ENCODE measurements around the gene MYOM1.

The MYOM1 gene

DNA sequence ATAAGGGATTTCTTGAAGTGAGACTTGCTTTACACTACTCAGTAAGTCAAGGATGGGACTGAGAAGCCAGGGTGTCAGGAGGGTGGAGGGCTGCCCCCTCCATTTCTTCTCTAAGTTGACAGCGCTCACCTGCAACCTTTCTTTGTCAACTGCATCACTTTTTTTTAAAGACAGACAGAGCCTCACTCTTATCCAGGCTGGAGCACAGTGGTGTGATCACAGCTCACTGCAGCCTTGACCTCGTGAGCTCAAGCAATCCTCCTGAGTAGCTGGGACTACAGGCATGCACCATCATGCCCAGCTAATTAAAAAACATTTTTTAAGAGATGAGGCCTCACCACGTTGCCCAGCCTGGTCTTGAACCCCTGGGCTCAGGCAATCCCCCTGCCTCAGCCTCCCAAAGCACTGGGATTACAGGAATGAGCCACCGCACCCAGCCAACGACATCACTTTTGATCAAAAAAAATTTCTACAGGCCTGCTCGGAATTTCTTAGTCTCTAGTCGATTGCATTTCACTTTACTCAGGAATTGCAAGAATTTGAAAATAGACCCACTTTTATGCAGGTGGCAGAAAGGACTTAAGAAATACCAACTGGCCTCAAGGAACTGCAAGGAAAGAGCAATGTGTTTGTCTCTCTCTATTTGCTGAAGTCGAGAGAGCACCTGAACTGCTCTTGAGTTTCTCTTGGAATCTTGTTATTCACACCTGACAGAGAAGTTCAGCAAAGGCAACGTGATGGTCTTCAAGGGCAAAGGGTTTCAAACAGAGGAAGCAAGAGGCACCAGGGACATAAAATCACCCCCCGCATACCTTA is 101.4 kb downstream of the MYOM1 start:
- DNase-seq (ENCODE audit: low spot score), result no peak

DNA sequence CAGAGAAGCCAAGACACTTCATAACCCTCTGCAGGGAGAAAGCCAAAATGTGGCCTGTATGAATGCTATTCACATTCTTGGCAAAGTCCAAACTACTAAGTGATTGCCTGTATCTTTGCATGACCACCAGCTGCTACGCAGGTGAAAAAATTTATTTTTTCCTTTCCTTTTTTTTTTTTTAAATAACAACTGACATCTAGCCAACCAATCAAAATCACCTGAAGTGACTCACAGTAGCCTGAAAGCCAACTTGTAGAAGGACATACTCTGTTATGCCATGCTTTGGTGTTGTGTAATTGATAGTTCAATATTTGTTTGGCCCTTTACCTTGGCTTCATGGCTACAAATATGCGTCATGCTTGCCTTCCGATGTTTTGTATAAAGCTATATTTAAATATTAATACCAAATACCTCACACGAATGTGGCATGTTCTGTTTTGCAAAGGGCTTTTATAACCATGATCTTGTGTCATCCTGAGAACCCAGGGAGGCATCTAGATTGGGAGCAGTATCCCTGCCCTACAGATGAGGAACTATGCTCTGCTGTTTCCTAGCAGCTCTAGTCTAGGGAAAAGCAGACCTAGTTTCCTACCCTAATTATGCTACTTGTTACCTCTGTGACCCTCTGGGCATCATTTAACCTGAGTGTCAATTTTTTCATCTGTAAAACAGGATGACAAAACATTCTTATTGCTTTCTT is 102.1 kb downstream of the MYOM1 start:
- DNase-seq (ENCODE audit: low spot score), result no peak

DNA sequence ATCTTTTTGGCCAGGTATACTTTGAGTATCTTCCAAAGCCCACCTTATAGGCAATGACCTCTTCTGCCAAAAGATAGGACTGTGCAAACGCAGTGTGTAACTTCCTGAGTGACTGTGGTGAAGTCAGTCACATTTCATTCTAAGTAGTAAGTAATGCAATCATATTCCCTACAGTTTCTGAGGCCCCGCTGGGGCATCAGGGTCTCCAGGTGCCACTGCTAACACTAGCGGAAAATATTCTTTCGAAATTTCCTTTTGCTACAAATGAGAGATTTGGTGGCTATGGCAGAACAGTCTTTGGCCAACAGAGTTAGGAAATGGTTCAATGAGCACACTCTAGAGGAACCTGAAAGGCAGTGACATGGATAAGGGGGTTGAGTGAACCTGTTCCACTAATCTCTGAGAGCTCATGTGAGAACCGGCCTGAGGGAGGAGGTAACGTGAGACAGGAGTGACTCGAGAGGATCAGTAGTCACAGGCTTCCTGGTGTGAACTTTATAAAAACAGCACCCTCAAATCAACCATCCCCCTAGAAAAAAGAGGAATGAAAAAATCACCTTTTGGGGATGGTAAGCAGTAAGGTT is 104.2 kb downstream of the MYOM1 start:
- no peak for DNase-seq (ENCODE audit: low spot score)

DNA sequence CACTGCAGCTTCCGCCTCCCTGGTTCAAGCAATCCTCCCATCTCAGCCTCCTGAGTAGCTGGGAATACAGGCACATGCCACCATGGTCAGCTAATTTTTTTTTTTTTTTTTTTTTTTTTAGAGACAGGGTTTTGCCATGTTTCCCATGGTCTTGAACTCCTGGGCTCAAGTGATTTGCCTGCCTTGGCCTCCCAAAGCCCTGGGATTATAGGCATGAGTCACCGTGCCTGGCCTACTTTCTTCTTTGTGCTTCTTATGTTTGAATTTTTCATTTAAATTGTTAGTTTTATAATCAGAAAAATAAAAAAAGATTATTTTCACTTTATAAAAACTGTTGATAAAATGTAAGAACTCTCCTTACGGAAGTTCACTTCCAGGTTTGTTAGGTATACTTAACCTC is 105.3 kb downstream of the MYOM1 start:
- DNase-seq (ENCODE audit: low spot score), result no peak

- no peak for DNase-seq (ENCODE audit: low spot score)
Measured at GRCh38 chr18:3114026-3114425, 105.7 kb downstream of the MYOM1 start.

- no peak for DNase-seq (ENCODE audit: low spot score)
Measured at GRCh38 chr18:3111523-3112240, 108.1 kb downstream of the MYOM1 start.

GRCh38 chr18:3110034-3110752 is 109.6 kb downstream of the MYOM1 start:
- DNase-seq (ENCODE audit: low spot score), result no peak

- DNase-seq (ENCODE audit: low spot score), result no peak
Measured at GRCh38 chr18:3107740-3108151, 112.0 kb downstream of the MYOM1 start.

DNA sequence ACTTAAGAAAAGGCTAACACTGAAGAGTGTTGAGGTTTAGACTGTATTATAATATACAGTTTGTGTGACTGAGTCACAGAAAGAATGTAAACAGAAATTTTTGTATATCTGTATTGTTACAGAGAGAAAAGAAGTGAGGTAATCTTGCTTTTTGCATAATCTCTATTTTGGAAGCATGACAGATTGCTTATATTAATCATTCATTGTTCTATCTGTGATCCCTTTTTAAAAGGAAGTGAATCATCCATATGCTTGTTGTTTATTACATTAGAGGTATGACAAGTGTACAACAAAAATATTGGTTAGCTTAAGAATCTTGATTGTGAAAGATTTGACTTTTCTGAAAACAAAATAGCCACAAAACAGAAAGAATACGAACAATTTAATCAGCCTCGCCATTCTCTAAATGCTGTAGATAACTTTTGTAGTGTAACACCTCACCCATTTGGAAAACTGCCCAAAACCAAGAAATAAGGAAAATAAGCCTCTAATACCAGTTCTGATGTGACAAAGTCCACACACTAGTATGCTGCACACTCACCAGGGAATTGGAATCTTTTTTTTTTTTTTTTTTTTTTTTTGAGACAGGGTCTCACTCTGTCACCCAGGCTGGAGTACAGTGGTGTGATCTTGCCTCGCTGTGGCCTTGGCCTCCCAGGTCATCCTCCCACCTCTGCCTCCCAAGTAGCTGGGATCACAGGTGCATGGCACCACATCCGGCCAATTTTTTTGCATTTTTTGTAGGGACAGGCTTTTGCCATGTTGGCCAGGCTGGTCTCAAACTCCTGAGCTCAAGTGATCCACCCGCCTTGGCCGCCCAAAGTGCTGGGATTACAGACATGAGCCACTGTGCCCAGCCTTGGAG is 115.3 kb downstream of the MYOM1 start:
- DNase-seq (ENCODE audit: low spot score), result no peak

DNA sequence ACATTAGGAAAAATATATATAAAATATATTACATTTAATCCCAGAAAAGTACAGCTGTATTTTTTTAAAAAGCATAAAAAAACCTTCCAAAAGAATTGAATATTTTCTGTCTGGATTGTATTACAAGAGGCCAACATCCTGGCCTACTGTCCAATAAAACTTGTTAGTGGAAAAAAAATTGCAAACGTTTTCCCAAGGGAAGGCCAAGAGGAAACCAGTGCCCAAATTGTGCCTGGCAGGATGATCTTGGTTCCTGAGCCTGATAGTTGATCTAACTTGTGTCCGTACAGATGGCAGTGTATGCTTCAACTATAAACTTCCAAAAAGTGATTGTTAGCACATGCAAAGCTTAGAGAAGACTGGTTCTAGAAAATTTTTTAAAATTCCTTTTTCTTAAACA is 116.2 kb downstream of the MYOM1 start:
- DNase-seq (ENCODE audit: low spot score), result no peak

GRCh38 chr18:3102983-3103382 is 116.8 kb downstream of the MYOM1 start:
- DNase-seq (ENCODE audit: low spot score), result no peak

DNA sequence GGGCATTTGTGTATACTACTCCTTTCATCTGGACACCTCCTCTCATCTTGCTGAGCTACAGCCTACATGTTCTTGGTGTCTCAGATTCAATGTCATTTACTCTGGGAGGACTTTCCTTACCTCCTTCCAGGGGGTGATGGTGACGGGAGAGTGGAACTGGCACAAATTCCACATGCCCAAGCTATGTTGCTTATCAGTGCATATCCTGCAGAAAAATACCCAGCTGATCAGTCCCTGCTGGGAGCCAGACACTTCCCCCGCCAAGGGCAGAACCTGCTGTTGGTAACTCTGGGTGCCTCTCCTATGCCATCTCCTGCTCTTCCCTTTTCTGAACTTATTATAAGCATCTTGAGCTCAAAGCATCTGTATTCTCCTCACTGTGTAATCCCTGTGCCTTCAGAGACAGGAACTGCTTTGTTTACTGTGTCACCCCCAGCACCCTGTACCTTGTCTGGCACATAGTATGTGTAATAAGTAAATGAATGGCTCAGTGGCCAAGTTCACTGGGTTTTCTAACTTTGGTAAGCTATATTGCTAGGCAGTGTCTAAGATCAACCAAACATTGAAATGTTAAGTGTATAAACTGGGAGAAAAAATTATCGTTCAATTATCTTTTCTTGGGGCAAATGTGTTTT is 119.2 kb downstream of the MYOM1 start:
- DNase-seq (ENCODE audit: low spot score), result no peak

- DNase-seq (ENCODE audit: low spot score), result no peak
Measured at GRCh38 chr18:3099327-3099726, 120.4 kb downstream of the MYOM1 start.

DNA sequence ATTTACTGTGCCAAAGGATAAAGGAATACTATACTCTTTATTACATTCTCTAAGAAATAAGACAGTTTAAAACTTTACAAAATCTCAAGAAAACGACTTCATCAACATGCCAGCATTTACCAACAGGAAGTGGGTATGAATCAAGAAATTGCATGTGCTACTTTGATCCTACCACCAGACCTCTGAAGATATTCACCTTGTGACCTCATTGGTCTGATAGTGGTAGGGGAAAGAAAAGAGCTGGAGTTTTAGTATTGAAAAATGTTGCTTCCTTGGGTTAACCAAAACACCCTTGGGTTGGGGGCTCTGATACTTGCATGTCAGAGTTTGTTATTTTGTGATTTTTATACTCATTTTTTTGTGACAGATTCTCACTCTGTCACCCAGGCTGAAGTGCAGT is 122.7 kb downstream of the MYOM1 start:
- no peak for DNase-seq (ENCODE audit: low spot score)

- no peak for DNase-seq (ENCODE audit: low spot score)
Measured at GRCh38 chr18:3095921-3096320, 123.8 kb downstream of the MYOM1 start.

- no peak for DNase-seq (ENCODE audit: low spot score)
Measured at GRCh38 chr18:3094338-3094684, 125.5 kb downstream of the MYOM1 start.

GRCh38 chr18:3093624-3094337 is 126.0 kb downstream of the MYOM1 start:
- DNase-seq (ENCODE audit: low spot score), result no peak

DNA sequence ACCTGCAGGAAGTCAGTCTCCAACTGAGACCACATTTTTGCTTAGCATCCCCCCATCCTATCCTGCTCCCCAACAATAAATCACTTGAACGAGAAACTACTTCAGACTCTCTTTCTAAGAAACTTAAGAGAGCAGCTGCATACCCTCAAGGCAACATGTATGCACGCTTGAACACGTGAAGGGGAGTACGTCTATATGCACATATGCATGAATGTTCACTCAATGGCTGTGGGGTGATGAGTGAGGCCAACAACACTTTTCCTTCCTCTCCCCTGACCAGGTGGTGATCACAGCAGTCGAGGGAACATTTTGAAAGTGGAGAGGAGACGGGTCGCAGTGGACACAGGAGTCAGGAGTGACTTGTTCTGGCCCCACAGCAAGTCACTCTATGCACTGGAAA is 127.0 kb downstream of the MYOM1 start:
- DNase-seq (ENCODE audit: low spot score), result no peak

DNA sequence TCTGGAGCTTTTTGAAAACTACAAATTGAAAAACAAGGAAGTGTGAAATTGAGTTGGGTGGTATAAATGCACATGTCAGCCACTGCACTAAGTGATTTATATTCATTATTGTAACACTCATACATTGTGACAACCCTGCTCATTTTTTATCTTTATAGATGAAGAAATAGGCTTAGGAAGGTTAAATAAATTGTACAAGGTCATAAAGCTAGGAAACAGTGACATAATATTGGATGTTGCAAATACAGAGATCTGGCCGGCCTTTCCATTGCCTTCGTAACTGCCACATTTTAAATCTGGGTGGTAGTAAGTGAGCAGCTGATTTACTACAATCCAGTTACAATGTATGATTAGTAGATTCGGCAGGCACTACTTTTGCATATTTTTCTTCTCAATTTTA is 130.2 kb downstream of the MYOM1 start:
- DNase-seq (ENCODE audit: low spot score), result no peak

DNA sequence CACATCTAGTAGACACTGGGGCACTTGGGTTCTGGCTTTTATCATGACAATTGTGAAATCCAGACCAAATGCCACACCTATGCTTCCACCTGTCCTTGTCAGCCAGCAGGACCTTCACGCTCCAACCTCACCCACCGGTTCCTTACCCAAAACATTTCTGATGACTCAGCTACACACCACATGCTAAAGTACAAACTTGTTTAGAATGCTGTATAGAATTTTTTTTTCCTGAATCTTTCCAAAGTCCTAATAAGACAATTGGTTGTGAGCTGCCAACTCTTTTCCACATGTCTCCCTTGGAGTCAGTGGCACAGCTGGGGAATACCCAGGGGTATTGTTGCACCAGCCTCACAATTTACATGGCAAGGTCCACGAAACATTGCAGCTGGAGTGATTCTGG is 131.3 kb downstream of the MYOM1 start:
- no peak for DNase-seq (ENCODE audit: low spot score)

Data from globus pallidus (tissue), 1 donor.